ENCODE data around the gene METTL16.

GRCh38 chr17:2459917-2460271 lies 51.8 kb downstream of the METTL16 start:
- TF ChIP-seq TAF1 (IDR thresholded peaks at IDR 0.05; ENCODE audit: low read depth, low read length) (no peak), JUND (IDR thresholded peaks at IDR 0.05; ENCODE audit: low read length) (no peak), SIN3A (conservative IDR thresholded peaks at IDR 0.05 in 1 of 2, IDR thresholded peaks at IDR 0.05 in 1 of 2; ENCODE audit: low read depth in 1 of 2, low read length in 2 of 2) (no peak), POLR2A (IDR thresholded peaks at IDR 0.05; ENCODE audit: control extremely low read depth in 1 of 2, low read depth in 2 of 2, low read length in 2 of 2) (no peak)
